Left lung (tissue), 14 donors: Measurements from ENCODE around the gene LRRC2. TPM values are rescaled to one million over a fixed set of nuclear protein-coding genes. Genes with fewer than 3 reads are reported as not detected.
A peak's percentile ranks its signal among the peaks of the same experiment; 100 is the strongest.

ENCODE experiments used
- ATAC-seq: fragments of 200-7000 bp; cut with Tn5 transposase; one replicate; pipeline ENCODE4 v1.9.1; 2020; ENCODE audit warnings: moderate library complexity
- DNase-seq, 4 donors: peaks; one replicate each; pipeline ENCODE4 v3.0.0-alpha.2; 2013 to 2020
- H3K27ac ChIP-seq, 2 donors: fragments of 200-600 bp; sonication (generic) in 1 of 2; one replicate each; pipeline versions ENCODE4 v1.5.0 to v1.8.0; 2020 to 2021
- H3K27me3 ChIP-seq, 2 donors: fragments of 200-600 bp; sonication (generic) in 1 of 2; one replicate each; pipeline versions ENCODE4 v1.5.0 to v1.8.0; 2020 to 2021
- H3K36me3 ChIP-seq, 2 donors: fragments of 200-600 bp; sonication (generic) in 1 of 2; one replicate each; pipeline versions ENCODE4 v1.5.0 to v1.8.0; 2020 to 2021
- H3K4me1 ChIP-seq, 2 donors: fragments of 200-600 bp; one replicate each; pipeline ENCODE4 v1.8.0; 2021
- H3K4me3 ChIP-seq, 2 donors: fragments of 200-600 bp; sonication (generic) in 1 of 2; one replicate each; pipeline versions ENCODE4 v1.5.0 to v1.8.0; 2020 to 2021; ENCODE audit warnings: mild to moderate bottlenecking in 1 of 2
- H3K9me3 ChIP-seq, 2 donors: fragments of 200-600 bp; sonication (generic) in 1 of 2; one replicate each; pipeline versions ENCODE4 v1.5.0 to v1.8.0; 2020 to 2021
- CTCF ChIP-seq, 2 donors: fragments of 200-600 bp; sonication (generic) in 1 of 2; IDR thresholded peaks; one replicate each; pipeline versions ENCODE4 v1.5.0 to v1.8.0; 2021; ENCODE audit warnings: antibody characterized with exemption in 2 of 2
- intact Hi-C, 2 donors: fragments of 100-400 bp; cut with DNase I; formaldehyde crosslinking; loops; one replicate each; pipeline versions ENCODE4 v1.11.2 to v1.14.2; 2022
- long read RNA-seq, 12 donors: library from polyadenylated mRNA in 2 of 12; unstranded in 2 of 12; transcript quantifications; one replicate each; pipeline ENCODE4 v2.0.0 and lab custom pipeline, GENCODE V29; 2019 to 2026
- polyA plus RNA-seq, 6 donors: library from polyadenylated mRNA; unstranded; fragments of 120-200 nt; gene quantifications; one replicate each; pipeline ENCODE4 v1.2.1, GENCODE V29; 2013; ENCODE audit not compliant: insufficient read length in 6 of 6
- total RNA-seq, 2 donors: library from RNA; stranded (reverse); fragmentation: NEBNext Ultra II Directional; extraction: Animal tissue kit (Norgen Biotek cat#: 25700); gene quantifications; one replicate each; pipeline ENCODE4 v1.2.1, GENCODE V29; 2021
- donor health status: DM: no; HTN: yes; CAD: no.
- donor health status: DM: no; HTN: no; CAD: no.

Gene LRRC2, protein sequence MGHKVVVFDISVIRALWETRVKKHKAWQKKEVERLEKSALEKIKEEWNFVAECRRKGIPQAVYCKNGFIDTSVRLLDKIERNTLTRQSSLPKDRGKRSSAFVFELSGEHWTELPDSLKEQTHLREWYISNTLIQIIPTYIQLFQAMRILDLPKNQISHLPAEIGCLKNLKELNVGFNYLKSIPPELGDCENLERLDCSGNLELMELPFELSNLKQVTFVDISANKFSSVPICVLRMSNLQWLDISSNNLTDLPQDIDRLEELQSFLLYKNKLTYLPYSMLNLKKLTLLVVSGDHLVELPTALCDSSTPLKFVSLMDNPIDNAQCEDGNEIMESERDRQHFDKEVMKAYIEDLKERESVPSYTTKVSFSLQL
- total RNA-seq: under 1 TPM; 0.45 to 0.47 TPM
- polyA plus RNA-seq: under 1 TPM; 0.36 to 0.47 (median 0.44) TPM
- long read RNA-seq, donor 1: 0 reads
- long read RNA-seq, donor 2: 0 reads
- long read RNA-seq, donor 3: 0 reads
- long read RNA-seq, donor 4: 0 reads
- long read RNA-seq, donor 5: 0 reads
- long read RNA-seq, donor 6: 0 reads
- long read RNA-seq, donor 7: 0 reads
- long read RNA-seq, donor 8: 0 reads
- long read RNA-seq, donor 9: 0 reads
- long read RNA-seq, donor 10: 0 reads
- long read RNA-seq, donor 11, full-length matches to known transcripts: 1 of 1 reads
- long read RNA-seq, donor 11, partial matches to known transcripts: 0 of 1 reads
- long read RNA-seq, donor 11, other reads (novel, unspliced or antisense): 0 of 1 reads
- long read RNA-seq, donor 12, full-length matches to known transcripts: 1 of 1 reads
- long read RNA-seq, donor 12, partial matches to known transcripts: 0 of 1 reads
- long read RNA-seq, donor 12, other reads (novel, unspliced or antisense): 0 of 1 reads

DNA sequence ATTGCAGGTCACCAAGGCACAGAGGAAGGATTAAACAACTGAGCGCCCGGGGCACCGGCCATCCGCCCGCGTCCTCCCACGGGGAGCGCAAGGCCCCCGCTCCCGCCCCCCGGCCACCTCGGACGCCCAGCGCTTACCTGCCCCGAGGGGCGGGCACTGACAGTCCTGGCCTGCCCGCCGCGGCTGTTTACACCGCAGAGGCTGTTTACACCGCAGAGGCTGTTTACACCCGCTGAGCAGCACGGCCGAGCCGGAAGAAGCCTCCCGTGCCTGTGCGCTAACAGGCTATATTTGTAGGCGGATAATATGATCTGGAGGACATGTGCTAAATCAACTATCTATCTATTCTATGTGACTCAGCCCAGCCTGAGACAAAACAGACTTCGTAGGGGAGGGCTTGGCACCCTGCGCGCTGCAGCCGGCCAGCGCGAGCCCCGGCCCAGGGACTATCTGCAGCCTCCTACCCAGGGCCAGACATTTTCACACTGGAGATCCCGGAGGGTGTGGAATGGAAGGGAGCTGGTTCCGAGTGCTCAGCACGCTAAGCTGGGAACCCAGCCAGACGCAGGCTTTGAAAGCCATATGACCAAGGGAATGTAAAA lies at the start of gene LRRC2:
TSS of gene LRRC2 (minus strand) at position 263 of the 602 bp plus-strand sequence. CDS start 14,711 bp downstream, outside the sequence.
- Histone ChIP-seq H3K27me3 (peaks cover 0 to 30% of the 10 kb centered on the region in 2 donors), H3K27ac (no peak within 1 kb of the TSS), H3K9me3 (no peaks in the 10 kb centered on the region), H3K36me3 (no peaks in the 10 kb centered on the region), H3K4me3 (peak within 1 kb of the TSS; percentile 33 to 41), H3K4me1 (peaks cover 0 to 12% of the 10 kb centered on the region in 2 donors)
- peak in 3 of 4 donors; percentile 36 to 72 (median 56) for DNase-seq
- no peak for TF ChIP-seq CTCF (IDR thresholded peaks at IDR 0.05)
- ATAC-seq: peak; percentile 78
- intact Hi-C loops: no loop called here

DNA sequence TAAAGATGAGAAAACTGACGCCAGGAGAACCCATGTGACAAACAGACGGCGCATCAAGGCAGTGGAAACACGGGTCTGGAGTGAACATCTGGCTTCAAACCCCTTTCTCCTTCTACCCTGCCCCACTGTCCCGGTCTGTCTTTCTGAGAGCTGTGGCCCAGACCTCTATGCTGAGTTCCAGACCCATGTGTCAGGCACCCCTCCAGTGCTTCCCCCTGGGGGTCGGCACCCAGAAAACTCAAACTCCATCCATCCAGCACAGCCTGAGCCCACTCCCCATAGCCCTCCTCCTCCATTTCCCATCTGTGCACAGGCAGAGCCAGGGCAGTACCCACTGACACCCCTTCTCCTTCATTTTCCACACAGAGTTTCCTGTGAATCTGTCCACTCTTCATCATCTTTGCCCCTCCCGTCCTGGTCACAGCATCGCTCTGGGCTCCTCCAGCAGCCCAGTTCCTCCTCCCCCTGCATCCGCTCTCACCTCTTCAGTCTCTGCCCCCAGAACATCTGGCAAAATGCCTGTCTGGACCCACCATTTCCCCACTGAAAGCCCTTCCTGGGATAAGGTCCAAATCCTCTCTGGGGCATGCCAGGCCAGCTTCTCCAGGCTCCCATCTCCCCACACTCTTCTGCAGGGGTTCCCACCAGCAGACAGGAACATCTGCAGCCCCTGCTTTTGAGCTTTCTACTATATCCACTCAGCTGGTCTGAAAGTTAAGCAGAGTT lies 49.1 kb upstream of the LRRC2 start:
- intact Hi-C loops: no loop called here
- peak in 1 of 4 donors; percentile 20 for DNase-seq
- H3K27me3 ChIP-seq: peaks cover 0 to 6% of the 10 kb centered on the region in 2 donors
- H3K4me3 ChIP-seq: no peak overlapping the region
- TF ChIP-seq CTCF (IDR thresholded peaks at IDR 0.05): no peak
- no peaks in the 10 kb centered on the region for H3K4me1 ChIP-seq
- H3K9me3 ChIP-seq: no peaks in the 10 kb centered on the region
- no peaks in the 10 kb centered on the region for H3K36me3 ChIP-seq
- no peak overlapping the region for H3K27ac ChIP-seq
- ATAC-seq: no peak

- intact Hi-C loops: no loop called here
- no peak for TF ChIP-seq CTCF (IDR thresholded peaks at IDR 0.05)
Observed at GRCh38 chr3:46614431-46614830, 48.3 kb upstream of the LRRC2 start.

DNA sequence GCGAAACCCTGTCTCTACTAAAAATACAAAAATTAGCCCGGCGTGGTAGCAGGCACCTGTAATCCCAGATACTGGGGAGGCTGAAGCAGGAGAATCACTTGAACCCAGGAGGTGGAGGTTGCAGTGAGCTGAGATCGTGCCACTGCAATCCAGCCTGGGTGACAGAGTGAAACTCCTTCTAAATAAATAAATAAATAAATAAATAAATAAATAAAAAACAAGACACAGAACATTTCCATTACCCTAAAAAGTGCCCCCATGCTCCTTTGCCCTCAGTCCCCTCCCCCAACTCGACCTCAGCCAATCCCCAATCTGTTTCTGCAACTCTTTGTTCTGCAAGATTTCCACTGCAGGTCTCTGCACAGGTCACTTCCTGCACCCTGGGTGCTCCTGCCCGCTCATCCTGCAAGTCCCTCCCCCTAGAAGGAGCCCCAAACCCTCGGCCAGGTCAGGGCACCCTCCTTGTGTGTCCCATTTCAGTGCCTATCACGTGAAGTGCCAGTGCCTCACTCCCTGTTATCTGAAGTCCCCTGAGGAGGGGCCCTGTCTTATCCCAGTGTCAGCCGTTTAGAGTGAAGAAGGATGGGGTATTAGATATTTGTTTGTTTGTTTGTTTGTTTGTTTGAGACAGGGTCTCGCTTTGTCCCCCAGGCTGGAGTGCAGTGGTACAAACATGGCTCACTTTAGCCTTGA lies 47.4 kb upstream of the LRRC2 start:
- no peak overlapping the region for H3K27ac ChIP-seq
- TF ChIP-seq CTCF (IDR thresholded peaks at IDR 0.05): no peak
- H3K4me3 ChIP-seq: no peak overlapping the region
- no peak for DNase-seq
- no peak for ATAC-seq
- H3K4me1 ChIP-seq: peaks cover 0 to 5% of the 10 kb centered on the region in 2 donors
- no peaks in the 10 kb centered on the region for H3K9me3 ChIP-seq
- peaks cover 0 to 6% of the 10 kb centered on the region in 2 donors for H3K27me3 ChIP-seq
- H3K36me3 ChIP-seq: no peaks in the 10 kb centered on the region
- intact Hi-C loops: no loop called here

More at GRCh38 chr3:46614431-46614830, 48.3 kb upstream of the LRRC2 start:
- no peak for DNase-seq
- no peak for ATAC-seq
- no peaks in the 10 kb centered on the region for H3K36me3 ChIP-seq
- no peak overlapping the region for H3K27ac ChIP-seq
- peaks cover 0 to 6% of the 10 kb centered on the region in 2 donors for H3K27me3 ChIP-seq
- H3K4me1 ChIP-seq: peaks cover 0 to 2% of the 10 kb centered on the region in 2 donors
- no peaks in the 10 kb centered on the region for H3K9me3 ChIP-seq
- no peak overlapping the region for H3K4me3 ChIP-seq
